Natural killer cell (primary cell): ENCODE results near the gene ZFAND3. TPM values are rescaled to one million over a fixed set of nuclear protein-coding genes. Genes with fewer than 3 reads are reported as not detected.

Source experiments
- ATAC-seq, 3 donors: fragments of 150-1000 bp in 2 of 3; fragments of 200-7000 bp in 1 of 3; cut with Tn5 transposase; 1 replicate in 1 of 3; 2 replicates in 2 of 3; pipeline ENCODE4 v1.10.0; 2021; ENCODE audit warnings: mild to moderate bottlenecking in 2 of 3, moderate library complexity in 2 of 3
- DNase-seq, 2 donors: peaks; one replicate each; pipeline versions ENCODE4 v3.0.0 to v3.0.0-alpha.2; 2013 to 2021; ENCODE audit warnings: mixed read lengths in 1 of 2
- H3K27ac ChIP-seq: one replicate; pipeline ENCODE4 v1.5.1; 2013; ENCODE audit warnings: mild to moderate bottlenecking, low read length
- H3K27me3 ChIP-seq: one replicate; pipeline ENCODE4 v1.6.1; 2013; ENCODE audit warnings: low read length; ENCODE audit not compliant: control insufficient read depth, insufficient read depth
- H3K36me3 ChIP-seq: one replicate; pipeline ENCODE4 v1.6.1; 2013; ENCODE audit warnings: low read length; ENCODE audit not compliant: control insufficient read depth, insufficient read depth
- H3K4me1 ChIP-seq: one replicate; pipeline ENCODE4 v1.6.1; 2013; ENCODE audit warnings: low read length; ENCODE audit not compliant: control insufficient read depth, insufficient read depth
- H3K4me3 ChIP-seq: one replicate; pipeline ENCODE4 v1.5.1; 2013; ENCODE audit warnings: low read length
- H3K9me3 ChIP-seq: one replicate; pipeline ENCODE4 v1.6.1; 2013; ENCODE audit warnings: low read length; ENCODE audit not compliant: control insufficient read depth, insufficient read depth
- H3K27ac Mint-ChIP-seq, 2 donors: one replicate each; pipeline ENCODE4 v1.8.0; 2022; ENCODE audit warnings: mild to moderate bottlenecking in 2 of 2, mixed read lengths in 2 of 2, moderate library complexity in 1 of 2
- H3K27me3 Mint-ChIP-seq, 2 donors: one replicate each; pipeline ENCODE4 v1.8.0; 2022; ENCODE audit warnings: low read depth in 2 of 2, mixed read lengths in 2 of 2
- H3K36me3 Mint-ChIP-seq: one replicate; pipeline ENCODE4 v1.8.0; 2022; ENCODE audit warnings: mixed read lengths
- H3K4me1 Mint-ChIP-seq, 2 donors: one replicate each; pipeline ENCODE4 v1.8.0; 2022; ENCODE audit warnings: mixed read lengths in 2 of 2
- H3K4me3 Mint-ChIP-seq: one replicate; pipeline ENCODE4 v1.8.0; 2022; ENCODE audit warnings: mild to moderate bottlenecking, moderate library complexity, mixed read lengths
- H3K9me3 Mint-ChIP-seq, 2 donors: one replicate each; pipeline ENCODE4 v1.8.0; 2022; ENCODE audit warnings: mixed read lengths in 2 of 2
- CTCF ChIP-seq: fragments of 200-600 bp; IDR thresholded peaks from one replicate; pipeline ENCODE4 v1.8.0; 2022; ENCODE audit warnings: antibody characterized with exemption
- WGBS: methylation state at CpG from one replicate; pipeline ENCODE4 v1.1.7; 2013; ENCODE audit warnings: missing lambda C conversion rate; ENCODE audit not compliant: insufficient coverage; 5-methylcytosine and 5-hydroxymethylcytosine counted together
- intact Hi-C: fragments of 100-400 bp; cut with micrococcal nuclease; formaldehyde crosslinking; loops from one replicate; pipeline ENCODE4 v1.14.2; 2022
- total RNA-seq, 4 donors: library from RNA; stranded (reverse); fragments of 120-200 nt in 1 of 4; gene quantifications; one replicate each; pipeline versions ENCODE4 v1.2.3 to v1.2.4, GENCODE V29; 2013 to 2022

ZFAND3 gene
- total RNA-seq, 3 donors from 2014 or later (not counting 1 experiment from before 2014, with no cell fraction given), result 87.7 to 97.4 (median 90.1) TPM

- Mint-ChIP-seq H3K4me3 (peak overlapping the region; percentile 82), H3K9me3 (no peaks in the 10 kb centered on the region), H3K4me1 (peaks cover 19 to 25% of the 10 kb centered on the region in 2 donors), H3K27me3 (peaks cover 31 to 37% of the 10 kb centered on the region in 2 donors), H3K27ac (no peak overlapping the region), H3K36me3 (no peaks in the 10 kb centered on the region)
- Histone ChIP-seq H3K27ac (no peak overlapping the region), H3K4me3 (no peak overlapping the region), H3K27me3 (peaks cover 15% of the 10 kb centered on the region), H3K9me3 (no peaks in the 10 kb centered on the region), H3K4me1 (peaks cover 18% of the 10 kb centered on the region), H3K36me3 (no peaks in the 10 kb centered on the region)
- TF ChIP-seq CTCF, result no peak
- WGBS, result 74% methylated on average over 7 of the region's 7 CpGs
- no peak for DNase-seq
- ATAC-seq, result no peak
- intact Hi-C loops, result no loop called here
These were observed 35.0 kb upstream of the ZFAND3 start for GRCh38 chr6:37784585-37784967.

GRCh38 chr6:37785002-37785662 is 34.4 kb upstream of the ZFAND3 start:
- Histone ChIP-seq H3K4me3 (no peak overlapping the region), H3K4me1 (peaks cover 18% of the 10 kb centered on the region), H3K27ac (no peak overlapping the region), H3K27me3 (peaks cover 15% of the 10 kb centered on the region), H3K9me3 (no peaks in the 10 kb centered on the region), H3K36me3 (no peaks in the 10 kb centered on the region)
- H3K4me1 Mint-ChIP-seq, result peaks cover 19 to 25% of the 10 kb centered on the region in 2 donors
- intact Hi-C loops, result no loop called here
- H3K4me3 Mint-ChIP-seq, result peak overlapping the region; percentile 56
- WGBS, result 91% methylated on average over 13 of the region's 13 CpGs
- ATAC-seq, result no peak
- TF ChIP-seq CTCF, result no peak
- H3K27me3 Mint-ChIP-seq, result peaks cover 31 to 37% of the 10 kb centered on the region in 2 donors
- no peaks in the 10 kb centered on the region for H3K9me3 Mint-ChIP-seq
- H3K36me3 Mint-ChIP-seq, result no peaks in the 10 kb centered on the region
- no peak for DNase-seq
- H3K27ac Mint-ChIP-seq, result no peak overlapping the region

GRCh38 chr6:37785663-37786270 is 33.8 kb upstream of the ZFAND3 start:
- WGBS, result 92% methylated on average over 18 of the region's 18 CpGs
- intact Hi-C loops, result no loop called here
- ATAC-seq (no peak), DNase-seq (no peak)
- peak overlapping the region; percentile 56 for H3K4me3 Mint-ChIP-seq
- peaks cover 18% of the 10 kb centered on the region for H3K4me1 ChIP-seq
- H3K4me3 ChIP-seq, result no peak overlapping the region
- H3K9me3 ChIP-seq, result no peaks in the 10 kb centered on the region
- no peak overlapping the region for H3K27ac Mint-ChIP-seq
- H3K9me3 Mint-ChIP-seq, result no peaks in the 10 kb centered on the region
- H3K27ac ChIP-seq, result no peak overlapping the region
- H3K36me3 Mint-ChIP-seq, result no peaks in the 10 kb centered on the region
- H3K36me3 ChIP-seq, result no peaks in the 10 kb centered on the region
- H3K4me1 Mint-ChIP-seq, result peaks cover 19 to 27% of the 10 kb centered on the region in 2 donors
- H3K27me3 Mint-ChIP-seq, result peaks cover 31 to 37% of the 10 kb centered on the region in 2 donors
- H3K27me3 ChIP-seq, result peaks cover 15% of the 10 kb centered on the region
- TF ChIP-seq CTCF, result no peak
